A673 (cell line): Measurements from ENCODE around the gene MAP4K4. TPM values are rescaled to one million over a fixed set of nuclear protein-coding genes. Genes with fewer than 3 reads are reported as not detected.

Experiments used
- BruUV-seq: library from RNA; stranded (reverse); fragments of 400-500 nt; replicated peaks from 2 replicates; lab custom pipeline; 2021; lab: Mats Ljungman, UMichigan
- CTCF ChIA-PET: fragments of 300-600 bp; sonication (Branson Sonifier 250); formaldehyde crosslinking; loops from one replicate; lab custom pipeline; 2022; ENCODE audit warnings: antibody characterized with exemption; lab: Charles Lee
- POLR2A ChIA-PET: fragments of 300-600 bp; sonication (Branson Sonifier 250); formaldehyde crosslinking; loops from one replicate; lab custom pipeline; 2022; ENCODE audit warnings: antibody characterized with exemption; ENCODE audit not compliant: low non-redundant PET; lab: Charles Lee
- DNase-seq: peaks from one replicate; pipeline ENCODE4 v3.0.0-alpha.2; 2015; ENCODE audit warnings: low spot score
- H3K27ac ChIP-seq: fragments of 200-600 bp; sonication (generic); 2 replicates; pipeline ENCODE4 v1.5.1; 2016; ENCODE audit warnings: mixed run types, low read depth, mild to moderate bottlenecking, mixed read lengths, antibody characterized with exemption, low read length; ENCODE audit not compliant: poor library complexity, severe bottlenecking
- H3K27me3 ChIP-seq: fragments of 200-600 bp; sonication (generic); replicated peaks from 2 replicates; pipeline ENCODE4 v1.6.1; 2017; ENCODE audit warnings: mixed run types, low read depth, mild to moderate bottlenecking, mixed read lengths, antibody characterized with exemption, low read length; ENCODE audit not compliant: insufficient read depth, poor library complexity
- H3K36me3 ChIP-seq: fragments of 200-600 bp; sonication (generic); 2 replicates; pipeline ENCODE4 v1.6.1; 2016; ENCODE audit warnings: mixed run types, mild to moderate bottlenecking, mixed read lengths, antibody characterized with exemption, low read length; ENCODE audit not compliant: insufficient read depth, poor library complexity, severe bottlenecking
- H3K4me1 ChIP-seq: fragments of 200-600 bp; sonication (generic); 2 replicates; pipeline ENCODE4 v1.6.1; 2017; ENCODE audit warnings: mixed run types, mild to moderate bottlenecking, mixed read lengths, antibody characterized with exemption, low read length; ENCODE audit not compliant: insufficient read depth, poor library complexity, severe bottlenecking
- H3K4me3 ChIP-seq: fragments of 200-600 bp; sonication (generic); 2 replicates; pipeline ENCODE4 v1.5.1; 2016; ENCODE audit warnings: low read depth, mixed run types, mild to moderate bottlenecking, mixed read lengths, low read length; ENCODE audit not compliant: poor library complexity, severe bottlenecking
- H3K9me3 ChIP-seq: fragments of 200-600 bp; sonication (generic); 2 replicates; pipeline ENCODE4 v1.6.1; 2016; ENCODE audit warnings: mixed run types, low read depth, mild to moderate bottlenecking, mixed read lengths, antibody characterized with exemption, low read length; ENCODE audit not compliant: poor library complexity, severe bottlenecking
- EZH2 ChIP-seq: fragments of 200-600 bp; sonication (generic); IDR thresholded peaks from 2 replicates; pipeline ENCODE4 v1.6.1; 2017; ENCODE audit warnings: borderline replicate concordance, low read depth, mild to moderate bottlenecking, mixed read lengths, antibody characterized with exemption, low read length; ENCODE audit not compliant: poor library complexity, severe bottlenecking
- intact Hi-C: fragments of 100-400 bp; cut with micrococcal nuclease; formaldehyde crosslinking; loops from one replicate; pipeline ENCODE4 v1.10.0; 2022; ENCODE audit not compliant: unreplicated experiment
- total RNA-seq: library from RNA; stranded (reverse); gene quantifications from 2 replicates; pipeline ENCODE4 v1.2.3, GENCODE V29; 2021
- TF ChIP-seq, protein P1 (sequence below): fragments of 300-800, 200-600 bp; sonication (generic); conservative IDR thresholded peaks from 2 replicates; pipeline ENCODE4 v1.5.1; 2017; ENCODE audit warnings: low read depth, mild to moderate bottlenecking, antibody characterized with exemption, low read length, moderate library complexity, mixed read lengths

MAP4K4 gene
- total RNA-seq, 1 experiment from 2014 or later: 157 TPM

DNA sequence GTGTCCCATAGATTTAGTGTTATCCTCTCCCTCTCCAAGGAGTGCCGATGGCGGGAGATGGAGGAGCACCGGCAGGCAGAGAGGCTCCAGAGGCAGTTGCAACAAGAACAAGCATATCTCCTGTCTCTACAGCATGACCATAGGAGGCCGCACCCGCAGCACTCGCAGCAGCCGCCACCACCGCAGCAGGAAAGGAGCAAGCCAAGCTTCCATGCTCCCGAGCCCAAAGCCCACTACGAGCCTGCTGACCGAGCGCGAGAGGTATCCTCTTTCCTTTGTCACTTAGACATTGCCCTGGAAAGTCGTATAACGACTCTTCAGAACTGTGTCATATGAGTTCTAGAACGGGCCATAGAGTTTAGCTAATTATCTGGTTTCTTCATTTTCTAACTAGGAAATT, 162.1 kb downstream of the MAP4K4 start:
- Histone ChIP-seq H3K4me3 (no peak overlapping the region), H3K27me3 (no peaks in the 10 kb centered on the region), H3K4me1 (peaks cover 4% of the 10 kb centered on the region), H3K27ac (no peak overlapping the region), H3K9me3 (no peaks in the 10 kb centered on the region), H3K36me3 (peaks cover 31% of the 10 kb centered on the region)
- intact Hi-C loops: no loop called here
- TF ChIP-seq, protein P1, sequence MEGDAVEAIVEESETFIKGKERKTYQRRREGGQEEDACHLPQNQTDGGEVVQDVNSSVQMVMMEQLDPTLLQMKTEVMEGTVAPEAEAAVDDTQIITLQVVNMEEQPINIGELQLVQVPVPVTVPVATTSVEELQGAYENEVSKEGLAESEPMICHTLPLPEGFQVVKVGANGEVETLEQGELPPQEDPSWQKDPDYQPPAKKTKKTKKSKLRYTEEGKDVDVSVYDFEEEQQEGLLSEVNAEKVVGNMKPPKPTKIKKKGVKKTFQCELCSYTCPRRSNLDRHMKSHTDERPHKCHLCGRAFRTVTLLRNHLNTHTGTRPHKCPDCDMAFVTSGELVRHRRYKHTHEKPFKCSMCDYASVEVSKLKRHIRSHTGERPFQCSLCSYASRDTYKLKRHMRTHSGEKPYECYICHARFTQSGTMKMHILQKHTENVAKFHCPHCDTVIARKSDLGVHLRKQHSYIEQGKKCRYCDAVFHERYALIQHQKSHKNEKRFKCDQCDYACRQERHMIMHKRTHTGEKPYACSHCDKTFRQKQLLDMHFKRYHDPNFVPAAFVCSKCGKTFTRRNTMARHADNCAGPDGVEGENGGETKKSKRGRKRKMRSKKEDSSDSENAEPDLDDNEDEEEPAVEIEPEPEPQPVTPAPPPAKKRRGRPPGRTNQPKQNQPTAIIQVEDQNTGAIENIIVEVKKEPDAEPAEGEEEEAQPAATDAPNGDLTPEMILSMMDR: no peak
- TF ChIP-seq EZH2: no peak
- BruUV-seq: no TSS peak
- ChIA-PET CTCF (no interaction called here), POLR2A (interaction anchor here (0.7 kb wide), 1 partner anchor 125 kb away, joined by 3 read pairs; no protein-coding TSS in a partner anchor)
- DNase-seq: no peak

DNA sequence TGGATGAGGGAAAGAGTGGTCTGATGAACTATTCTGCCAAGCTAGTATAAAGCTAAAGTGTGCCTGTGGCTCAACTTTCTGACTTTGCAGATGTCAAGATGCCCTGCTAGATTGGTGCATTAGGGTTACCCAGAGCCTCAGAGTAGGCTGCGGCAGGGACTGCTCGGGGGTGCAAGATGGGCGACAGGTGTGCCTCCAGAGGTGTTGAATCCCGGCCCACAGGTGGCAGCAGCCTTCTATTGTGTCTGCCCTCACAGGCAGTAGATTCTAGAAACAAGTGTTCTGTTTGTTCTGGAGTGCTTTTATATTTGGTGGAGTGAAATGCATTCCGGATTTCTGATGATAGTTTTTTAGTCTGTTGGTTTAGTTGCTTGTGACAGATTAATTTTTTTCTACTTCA, 162.7 kb downstream of the MAP4K4 start:
- no peak for DNase-seq
- intact Hi-C loops: no loop called here
- no peaks in the 10 kb centered on the region for H3K27me3 ChIP-seq

DNA sequence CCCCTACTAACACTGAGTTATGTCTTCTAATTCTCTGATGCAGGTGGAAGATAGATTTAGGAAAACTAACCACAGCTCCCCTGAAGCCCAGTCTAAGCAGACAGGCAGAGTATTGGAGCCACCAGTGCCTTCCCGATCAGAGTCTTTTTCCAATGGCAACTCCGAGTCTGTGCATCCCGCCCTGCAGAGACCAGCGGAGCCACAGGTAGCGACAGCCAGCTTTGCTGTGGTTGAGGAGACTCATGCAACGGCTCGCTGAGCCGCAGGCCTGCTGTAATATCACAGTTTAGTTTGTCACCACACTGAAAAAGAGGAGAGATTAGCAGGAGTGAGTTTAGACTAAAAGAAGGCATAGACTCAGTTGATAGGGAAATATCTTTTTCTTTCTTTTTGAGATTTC, 163.3 kb downstream of the MAP4K4 start:
- intact Hi-C loops: no loop called here
- H3K36me3 ChIP-seq: peaks cover 27% of the 10 kb centered on the region
- ChIA-PET CTCF (no interaction called here), POLR2A (no interaction called here)
- peaks cover 4% of the 10 kb centered on the region for H3K4me1 ChIP-seq
- no peak for DNase-seq
- no peaks in the 10 kb centered on the region for H3K9me3 ChIP-seq
- no peaks in the 10 kb centered on the region for H3K27me3 ChIP-seq
- H3K4me3 ChIP-seq: no peak overlapping the region
- TF ChIP-seq, protein P1: no peak
- no peak for TF ChIP-seq EZH2
- no peak overlapping the region for H3K27ac ChIP-seq
- no TSS peak for BruUV-seq

More for the DNA sequence above, 162.7 kb downstream of the MAP4K4 start:
- H3K9me3 ChIP-seq: no peaks in the 10 kb centered on the region
- H3K4me1 ChIP-seq: peaks cover 4% of the 10 kb centered on the region
- ChIA-PET CTCF (no interaction called here), POLR2A (no interaction called here)
- no peak overlapping the region for H3K4me3 ChIP-seq
- TF ChIP-seq, protein P1: no peak
- TF ChIP-seq EZH2: no peak
- BruUV-seq: no TSS peak
- peaks cover 31% of the 10 kb centered on the region for H3K36me3 ChIP-seq
- H3K27ac ChIP-seq: no peak overlapping the region
